NCI-H1048 (cell line): ENCODE results near the gene ERAL1.
"Not testable (repeated sequence)": the region's sequence is repeated elsewhere in the genome, so short reads cannot be mapped to it uniquely, and the experiment has no call there.

Source experiments
- DNase-seq: peaks from one replicate; lab custom pipeline; 2025; lab: John Stamatoyannopoulos, UW

Gene ERAL1

DNA sequence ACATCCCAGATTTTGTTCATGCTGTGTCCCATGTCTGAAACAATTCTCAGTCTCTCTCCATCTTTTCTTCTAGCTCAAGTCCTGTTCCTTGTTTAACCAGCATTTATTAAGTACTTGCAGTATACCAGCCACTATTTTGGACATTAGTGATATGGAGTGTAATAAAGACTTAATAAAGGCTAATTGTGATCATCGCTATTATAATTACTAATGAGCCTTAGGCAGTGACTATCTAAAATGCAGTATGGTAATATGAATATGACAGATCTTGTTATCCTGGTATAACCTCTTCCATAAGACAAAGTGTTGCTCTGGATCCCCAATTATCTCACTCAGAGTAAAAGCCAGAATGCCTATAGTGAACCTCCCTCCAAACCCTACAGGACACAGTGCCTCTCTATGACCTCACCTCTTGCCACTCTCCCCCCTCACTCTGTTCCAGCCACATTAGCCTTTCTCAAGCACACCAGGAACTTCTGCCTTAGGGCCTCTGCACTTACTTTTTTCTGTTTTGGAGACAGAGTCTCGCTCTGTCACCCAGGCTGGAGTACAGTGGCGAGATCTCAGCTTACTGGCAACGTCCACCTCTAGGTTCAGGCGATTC lies 44.5 kb downstream of the ERAL1 start:
- DNase-seq: no peak

DNA sequence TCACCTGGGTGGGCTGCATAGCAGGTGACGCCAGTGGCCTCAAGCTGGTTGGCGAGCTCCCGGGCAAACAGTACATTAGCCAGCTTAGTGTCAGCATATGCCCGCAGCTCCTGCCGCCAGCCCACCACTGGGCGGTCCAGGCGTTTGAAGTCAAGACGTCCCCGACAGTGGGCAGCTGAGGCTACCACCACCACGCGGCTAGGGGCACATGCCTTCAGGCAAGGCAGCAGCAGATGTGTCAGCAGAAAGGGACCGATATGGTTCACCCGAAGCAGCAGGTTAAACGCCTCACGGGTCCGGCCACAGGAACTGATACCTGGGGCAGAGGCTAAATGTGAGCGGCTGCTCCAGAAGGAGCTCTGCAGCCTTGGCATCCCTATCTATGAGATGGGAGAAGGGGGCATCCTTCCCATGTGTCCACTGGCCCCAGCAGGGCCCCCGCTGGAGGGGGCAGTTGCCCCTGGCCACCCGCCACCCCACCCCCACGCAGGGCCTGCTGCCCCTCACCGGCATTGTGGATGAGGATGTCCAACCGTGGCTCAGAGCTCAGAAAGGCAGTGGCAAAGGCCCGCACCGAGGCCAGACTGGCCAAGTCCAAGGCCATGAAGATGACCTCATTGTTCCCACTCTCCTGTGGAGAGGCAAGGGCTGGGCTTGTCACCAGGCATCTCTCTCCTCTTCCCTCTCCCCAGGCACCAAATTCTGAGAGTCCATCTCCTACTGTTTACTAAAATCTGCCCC lies 46.3 kb downstream of the ERAL1 start:
- no peak for DNase-seq

DNA sequence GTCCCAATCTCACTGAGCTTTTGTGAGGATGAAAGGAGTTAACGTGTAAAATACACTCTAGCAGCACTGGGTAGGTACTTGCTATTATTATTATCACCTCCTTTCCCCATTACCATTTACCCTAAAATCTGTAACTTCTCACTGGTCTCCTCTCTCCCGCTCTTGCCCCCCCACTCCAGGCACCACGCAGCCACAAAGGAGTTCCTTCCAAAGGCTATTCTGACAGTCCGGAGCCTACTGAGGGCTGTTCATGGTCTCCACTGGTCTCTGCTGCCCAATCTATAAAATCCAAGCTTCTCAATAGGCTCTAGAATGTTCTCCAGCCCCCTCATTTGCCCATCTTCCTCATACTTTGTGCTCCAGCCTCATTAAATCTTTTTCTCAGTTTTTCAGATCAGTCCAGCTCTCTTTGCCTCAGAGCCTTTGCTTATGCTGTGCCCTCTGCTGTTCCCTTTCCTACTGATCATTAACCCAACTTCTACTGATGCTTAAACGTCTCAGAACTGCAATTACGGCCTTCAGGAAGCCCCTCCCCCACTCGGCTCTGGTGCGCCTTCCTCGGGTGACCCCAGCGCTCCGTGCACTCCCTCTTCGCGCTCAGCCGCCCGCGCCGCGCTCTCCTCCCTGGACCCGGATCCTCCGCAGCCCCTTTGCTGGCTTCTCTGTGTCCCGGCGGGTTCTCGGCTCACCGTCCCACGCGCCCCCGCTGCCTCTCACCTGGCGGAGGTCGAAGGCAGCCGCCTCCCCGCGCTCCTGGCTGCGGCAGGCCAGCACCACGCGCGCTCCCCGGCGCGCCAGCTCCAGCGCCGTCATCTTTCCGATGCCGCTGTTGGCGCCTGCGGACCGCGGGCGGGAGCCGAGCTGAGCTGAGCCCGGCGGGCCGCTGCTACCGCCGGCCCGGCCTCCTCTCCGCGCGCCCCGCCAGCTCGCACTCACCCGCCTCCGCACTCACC lies 47.3 kb downstream of the ERAL1 start:
- DNase-seq: no peak

DNA sequence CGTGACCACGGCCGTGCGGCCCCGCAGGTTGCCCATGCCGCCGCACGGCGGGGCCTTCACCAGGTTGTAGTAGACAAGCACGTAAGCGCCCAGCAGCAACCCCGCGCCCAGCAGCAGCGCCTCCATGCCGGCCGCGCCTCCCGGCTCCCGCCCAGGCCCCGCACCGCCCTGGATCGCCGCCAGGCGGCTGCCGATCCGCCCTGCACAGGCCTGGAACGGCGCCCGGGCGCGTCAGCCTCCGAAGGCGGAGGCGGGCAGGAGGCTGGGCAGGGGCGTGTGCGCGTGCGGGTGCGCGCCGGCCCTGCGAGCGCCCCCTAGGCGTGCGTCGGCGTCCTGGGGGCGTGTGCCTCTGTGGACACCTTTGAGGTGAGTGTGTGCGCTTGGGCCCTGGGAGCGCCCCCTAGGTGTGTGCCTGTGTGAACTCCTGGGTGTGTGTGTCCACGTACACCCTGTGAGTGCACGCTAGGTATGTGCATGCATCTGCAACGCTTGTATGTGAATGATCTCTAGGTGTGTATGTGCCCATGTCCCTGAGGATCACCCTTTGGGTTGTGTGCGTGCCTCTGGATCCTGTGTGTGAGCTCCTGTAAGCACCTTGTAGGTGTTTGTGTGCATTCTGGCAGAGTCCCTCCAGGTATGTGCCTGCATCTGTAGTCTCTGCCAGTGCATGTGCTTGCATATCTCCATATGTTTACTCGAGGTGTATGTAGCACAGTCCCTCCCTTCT lies 48.2 kb downstream of the ERAL1 start, which contains the start of gene DHRS13:
TSS of gene DHRS13 (minus strand) at position 261 of the 727 bp plus-strand sequence. CDS start at position 126, 135 bp downstream.
- peak; percentile 84 for DNase-seq

DNA sequence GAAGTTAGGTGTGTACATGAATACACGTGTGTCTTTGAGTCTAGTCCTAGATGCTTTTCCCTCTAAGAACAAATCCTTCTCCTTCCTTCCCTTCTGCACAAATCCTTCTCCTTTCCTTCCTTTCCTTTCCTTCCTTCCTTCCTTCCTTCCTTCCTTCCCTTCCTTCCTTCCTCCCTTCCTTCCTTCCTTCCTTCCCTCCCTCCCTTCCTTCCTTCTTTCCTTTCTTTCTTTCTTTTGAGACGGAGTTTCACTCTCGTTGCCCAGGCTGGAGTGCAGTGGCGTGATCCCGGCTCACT lies 48.7 kb downstream of the ERAL1 start:
- DNase-seq: not testable (repeated sequence)

DNA sequence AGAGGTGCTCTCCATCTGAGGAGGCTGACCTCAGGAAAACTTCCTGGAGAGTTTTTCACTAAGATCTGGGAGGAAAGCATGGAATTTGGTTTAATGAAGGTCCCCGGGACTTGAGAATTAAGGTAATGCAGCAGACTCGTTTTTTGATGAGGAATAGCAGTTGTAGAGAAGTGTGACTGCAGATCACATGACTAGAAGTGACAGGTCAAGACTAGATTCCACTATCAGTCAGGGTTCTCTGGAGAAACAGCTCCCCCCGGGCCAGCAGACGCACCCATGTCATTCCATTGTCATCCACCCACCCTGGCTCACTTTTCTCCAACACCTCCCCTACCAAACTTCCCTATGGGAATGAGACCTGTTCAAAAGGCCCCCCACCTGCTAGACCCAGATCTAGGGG lies 50.0 kb downstream of the ERAL1 start:
- no peak for DNase-seq

DNA sequence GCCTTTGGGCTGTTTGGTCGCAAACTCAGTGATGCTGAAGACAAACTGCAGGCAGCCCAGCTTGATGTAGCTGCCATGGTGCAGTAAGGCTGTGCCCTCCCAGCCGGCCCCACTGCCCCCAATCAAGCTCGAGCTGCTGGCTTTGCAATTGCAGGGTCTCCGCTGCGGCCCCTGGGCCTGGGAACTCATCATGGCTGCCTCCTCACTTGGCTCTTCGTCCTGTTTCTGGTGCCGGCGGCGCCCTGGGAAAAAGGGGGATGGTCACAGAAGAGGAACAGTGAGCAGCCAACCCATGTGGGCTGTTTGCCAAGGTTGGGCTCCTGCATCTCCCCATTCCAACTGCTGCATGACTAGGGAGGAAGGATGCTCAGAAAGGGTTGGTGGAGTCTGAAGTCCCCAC lies 51.5 kb downstream of the ERAL1 start:
- no peak for DNase-seq

DNA sequence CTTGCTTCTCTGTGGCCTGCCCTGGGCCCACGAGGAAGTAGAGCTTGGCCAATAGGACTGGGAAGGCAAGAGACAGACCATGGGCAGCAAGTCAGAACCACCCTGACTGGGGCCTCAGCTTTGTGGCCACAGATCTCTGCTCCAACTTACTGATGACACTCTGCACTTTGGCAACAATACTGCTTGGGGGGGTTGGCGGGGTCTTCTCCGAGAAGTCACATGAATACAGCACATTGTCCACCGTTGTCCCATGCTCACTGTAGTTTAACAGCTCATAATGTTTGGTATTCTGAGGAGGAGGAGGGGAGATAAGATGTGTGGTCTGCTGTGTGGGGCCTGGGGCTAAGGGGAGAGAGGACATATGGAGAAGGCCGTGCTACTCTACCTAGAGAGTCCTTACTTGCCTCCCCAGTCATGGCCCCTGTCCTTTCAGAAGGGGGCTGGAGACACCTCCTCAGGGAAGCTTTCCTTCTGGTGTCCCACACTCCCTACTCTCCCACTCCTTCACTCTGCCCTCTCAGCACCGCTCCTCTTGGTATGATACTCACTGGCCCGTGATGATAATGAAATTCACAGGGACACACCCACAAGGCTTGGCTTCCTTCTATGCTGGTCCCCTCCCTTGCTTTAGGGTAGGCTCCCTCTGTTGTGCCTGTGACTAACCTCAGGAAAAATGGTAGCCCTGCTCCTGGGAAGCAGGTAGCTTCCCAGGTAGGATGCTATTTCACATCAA lies 52.1 kb downstream of the ERAL1 start:
- no peak for DNase-seq

DNA sequence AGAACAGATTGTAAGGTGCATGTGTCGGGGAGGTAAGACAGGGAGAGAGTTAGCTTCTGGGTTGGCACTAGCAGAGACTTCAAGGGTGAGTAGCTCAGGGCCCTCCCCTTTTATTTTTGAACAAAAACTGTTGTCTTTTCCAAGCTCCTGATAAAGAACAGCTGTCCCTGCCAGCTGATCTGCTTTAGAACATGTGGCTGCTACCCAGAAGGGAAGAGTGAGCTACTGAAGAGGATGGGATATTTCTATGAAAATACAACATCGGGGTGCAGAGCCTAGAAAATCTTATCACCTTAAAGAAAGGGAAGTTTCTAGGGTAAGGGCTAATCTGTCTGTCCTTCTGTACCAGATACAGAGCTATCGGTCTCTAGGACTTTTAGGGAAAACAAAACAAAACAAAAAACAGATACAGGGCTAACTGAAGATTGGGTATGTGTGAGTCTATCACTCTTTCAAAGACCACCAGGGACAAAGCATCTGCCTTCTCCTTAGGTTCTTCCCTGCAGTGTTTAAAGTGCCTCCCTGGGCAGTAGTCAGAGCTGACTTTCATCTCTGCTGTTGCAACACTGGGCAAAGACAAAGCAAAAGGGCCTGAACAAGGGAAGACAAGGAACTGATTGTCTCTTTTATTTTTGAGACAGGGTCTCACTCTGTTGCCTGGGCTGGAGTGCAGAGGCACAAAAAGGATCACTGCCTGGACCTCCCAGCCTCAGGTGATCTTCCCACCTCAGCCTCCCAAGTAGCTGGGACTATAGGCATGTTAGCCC lies 53.1 kb downstream of the ERAL1 start:
- no peak for DNase-seq

DNA sequence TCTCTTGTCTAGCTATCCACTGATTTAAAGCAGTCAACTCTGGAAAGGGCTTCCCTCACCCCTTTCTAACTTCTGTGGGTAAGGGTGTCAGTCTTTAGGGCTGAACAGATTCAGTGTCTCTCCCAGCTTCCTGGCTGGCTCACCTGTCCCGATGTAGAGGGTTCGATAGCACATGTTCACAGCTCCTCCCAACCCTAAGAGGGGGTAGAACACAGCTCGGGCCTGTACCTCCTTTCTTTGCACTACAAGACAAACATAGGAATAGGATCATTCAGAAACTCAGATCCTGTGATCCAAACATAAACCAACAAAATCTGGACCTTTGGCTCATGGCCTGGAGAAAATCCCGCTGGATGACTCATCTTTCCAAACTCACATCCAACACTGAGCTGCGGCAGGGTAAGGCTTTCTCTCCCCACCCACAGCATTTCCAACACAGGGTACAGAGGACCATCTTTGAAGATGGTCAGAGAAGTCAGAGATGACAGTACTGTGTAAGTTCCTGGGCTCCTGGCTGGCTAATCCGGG lies 53.9 kb downstream of the ERAL1 start:
- DNase-seq: no peak

DNA sequence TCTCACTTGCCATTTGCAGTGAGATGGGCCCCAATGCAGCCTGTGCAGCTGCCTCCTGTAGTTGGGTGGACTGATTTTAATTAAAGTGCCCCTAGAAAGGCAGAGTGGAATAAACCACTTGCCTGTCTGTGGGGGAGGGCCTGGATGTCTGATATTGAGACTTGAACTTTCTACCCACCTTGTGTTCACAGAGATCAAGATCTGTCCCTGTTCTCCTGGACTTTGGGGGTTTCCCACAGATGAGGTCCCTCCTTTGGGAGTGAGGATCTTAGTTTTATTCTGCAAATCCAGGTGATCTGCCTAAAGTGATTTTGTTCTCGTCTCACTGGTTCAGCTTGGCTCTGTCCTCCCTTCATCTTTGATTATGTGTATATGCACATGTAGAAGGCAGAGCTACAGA lies 55.7 kb downstream of the ERAL1 start:
- DNase-seq: no peak
